GM12873 (cell line): ENCODE results near the gene ZNF555.

Experiments
- TF ChIP-seq, protein P1 (sequence below): IDR thresholded peaks from 2 replicates; pipeline ENCODE4 v1.5.1; 2012; ENCODE audit warnings: low read depth, mild to moderate bottlenecking, moderate library complexity, low read length, control low read depth; ENCODE audit not compliant: insufficient read depth; ENCODE audit errors: missing control alignments

ZNF555 gene

DNA sequence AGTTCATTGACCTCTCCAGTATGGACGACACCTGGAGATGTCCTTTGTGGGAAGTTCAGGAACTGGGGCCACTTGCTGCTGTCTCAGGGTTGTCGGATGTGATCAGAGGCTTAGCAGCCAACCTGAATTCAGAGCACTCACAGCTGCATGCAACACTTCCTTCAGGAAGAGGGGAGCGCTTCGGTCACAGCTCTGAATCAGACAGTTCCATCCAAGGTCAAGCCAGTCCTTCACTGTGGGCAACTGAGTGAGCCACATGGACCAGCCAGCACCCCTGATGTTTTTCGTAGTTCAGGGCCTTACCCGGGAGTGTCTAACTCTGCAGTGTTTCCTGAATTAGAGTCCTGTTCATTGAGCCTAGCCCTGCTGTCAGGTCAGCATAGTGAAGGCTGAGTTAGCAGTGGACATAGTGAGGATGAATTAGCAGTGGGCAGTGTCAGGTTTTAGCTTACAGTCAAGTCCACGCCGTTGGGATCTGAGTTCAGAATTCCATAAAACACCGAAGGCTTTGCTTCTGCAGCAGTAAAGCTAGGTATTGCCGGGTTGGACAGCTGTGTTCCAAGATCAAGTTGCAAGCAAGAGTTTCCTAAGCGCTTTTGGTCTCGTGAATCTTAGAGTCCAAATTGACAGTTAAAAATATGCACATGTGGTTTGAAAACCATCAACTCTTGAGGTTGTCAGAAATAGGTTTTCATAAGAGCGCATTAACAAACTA is 5.1 kb downstream of the ZNF555 start:
- TF ChIP-seq, protein P1, sequence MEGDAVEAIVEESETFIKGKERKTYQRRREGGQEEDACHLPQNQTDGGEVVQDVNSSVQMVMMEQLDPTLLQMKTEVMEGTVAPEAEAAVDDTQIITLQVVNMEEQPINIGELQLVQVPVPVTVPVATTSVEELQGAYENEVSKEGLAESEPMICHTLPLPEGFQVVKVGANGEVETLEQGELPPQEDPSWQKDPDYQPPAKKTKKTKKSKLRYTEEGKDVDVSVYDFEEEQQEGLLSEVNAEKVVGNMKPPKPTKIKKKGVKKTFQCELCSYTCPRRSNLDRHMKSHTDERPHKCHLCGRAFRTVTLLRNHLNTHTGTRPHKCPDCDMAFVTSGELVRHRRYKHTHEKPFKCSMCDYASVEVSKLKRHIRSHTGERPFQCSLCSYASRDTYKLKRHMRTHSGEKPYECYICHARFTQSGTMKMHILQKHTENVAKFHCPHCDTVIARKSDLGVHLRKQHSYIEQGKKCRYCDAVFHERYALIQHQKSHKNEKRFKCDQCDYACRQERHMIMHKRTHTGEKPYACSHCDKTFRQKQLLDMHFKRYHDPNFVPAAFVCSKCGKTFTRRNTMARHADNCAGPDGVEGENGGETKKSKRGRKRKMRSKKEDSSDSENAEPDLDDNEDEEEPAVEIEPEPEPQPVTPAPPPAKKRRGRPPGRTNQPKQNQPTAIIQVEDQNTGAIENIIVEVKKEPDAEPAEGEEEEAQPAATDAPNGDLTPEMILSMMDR, result no peak

DNA sequence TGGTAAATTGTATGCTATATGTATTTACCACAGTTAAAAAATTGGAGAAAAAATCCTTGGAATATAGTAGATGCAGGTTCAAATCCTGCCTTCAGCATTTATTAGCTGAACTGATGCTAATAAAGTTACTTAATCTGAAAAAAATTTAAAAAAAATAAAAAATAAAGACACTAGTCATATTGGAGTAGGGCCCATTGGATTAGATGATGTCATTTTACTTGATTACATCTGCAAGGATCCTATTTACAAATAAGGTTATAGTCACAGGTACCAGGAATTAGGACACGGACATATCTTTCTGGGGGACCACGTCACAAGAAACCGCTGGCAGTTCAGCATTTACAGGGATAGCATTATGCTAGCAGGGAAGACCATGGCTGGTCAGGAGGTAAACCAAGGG is 6.2 kb downstream of the ZNF555 start:
- TF ChIP-seq, protein P1, result no peak

DNA sequence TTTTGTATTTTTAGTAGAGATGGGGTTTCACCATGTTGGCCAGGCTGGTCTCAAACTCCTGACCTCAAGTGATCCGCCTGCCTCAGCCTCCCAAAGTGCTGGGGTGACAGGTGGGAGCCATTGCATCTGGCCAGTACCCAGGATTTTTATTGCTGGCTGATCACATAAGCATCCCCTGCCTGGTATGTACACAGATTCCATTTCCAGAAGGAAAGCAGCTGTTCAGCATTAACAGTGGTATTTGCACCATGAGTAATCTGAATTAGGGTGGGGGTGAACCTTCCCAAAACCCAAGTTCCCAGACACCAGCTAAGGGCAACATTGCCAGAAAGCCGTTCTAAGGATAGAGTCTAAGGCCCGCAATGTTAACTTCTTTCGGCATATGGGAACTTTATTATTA is 7.3 kb downstream of the ZNF555 start:
- TF ChIP-seq, protein P1, result no peak

DNA sequence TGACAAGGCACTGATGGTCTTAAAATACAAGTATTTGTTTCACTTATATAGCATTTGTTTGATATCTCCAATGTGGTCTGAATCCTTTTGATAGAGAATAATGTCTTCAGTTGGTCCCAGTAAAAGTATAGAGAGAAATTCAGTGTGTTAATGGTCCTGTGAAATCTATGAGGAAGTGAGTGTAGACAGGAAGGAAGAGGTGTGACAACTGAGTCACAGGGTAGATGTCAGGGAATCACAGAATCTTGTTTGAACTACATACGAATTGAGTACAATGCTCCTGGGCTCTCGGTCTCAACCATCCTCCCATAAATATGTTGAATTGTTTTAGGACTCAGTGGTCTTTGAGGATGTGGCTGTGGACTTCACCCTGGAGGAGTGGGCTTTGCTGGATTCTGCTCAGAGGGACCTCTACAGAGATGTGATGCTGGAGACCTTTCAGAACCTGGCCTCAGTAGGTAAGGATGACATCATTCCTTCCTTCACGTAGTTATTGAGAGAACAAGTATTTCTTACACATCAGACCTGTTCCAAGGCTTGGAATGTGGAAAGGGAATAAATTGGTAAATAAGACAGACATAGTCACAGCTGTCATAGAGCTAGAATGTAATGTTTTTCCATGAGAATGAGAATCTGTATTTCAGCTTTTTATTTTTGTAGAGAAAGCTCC is 9.1 kb downstream of the ZNF555 start:
- TF ChIP-seq, protein P1, result no peak

DNA sequence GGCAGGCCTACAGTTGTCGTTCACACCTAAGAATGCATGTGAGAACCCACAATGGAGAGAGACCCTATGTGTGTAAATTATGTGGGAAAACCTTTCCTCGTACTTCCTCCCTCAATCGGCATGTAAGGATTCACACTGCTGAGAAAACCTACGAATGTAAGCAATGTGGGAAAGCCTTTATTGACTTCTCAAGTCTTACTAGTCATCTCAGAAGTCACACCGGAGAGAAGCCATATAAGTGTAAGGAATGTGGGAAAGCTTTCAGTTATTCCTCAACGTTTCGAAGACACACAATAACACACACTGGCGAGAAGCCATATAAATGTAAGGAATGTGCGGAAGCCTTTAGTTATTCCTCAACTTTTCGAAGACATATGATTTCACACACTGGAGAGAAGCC is 11.3 kb downstream of the ZNF555 start:
- TF ChIP-seq, protein P1, result no peak

DNA sequence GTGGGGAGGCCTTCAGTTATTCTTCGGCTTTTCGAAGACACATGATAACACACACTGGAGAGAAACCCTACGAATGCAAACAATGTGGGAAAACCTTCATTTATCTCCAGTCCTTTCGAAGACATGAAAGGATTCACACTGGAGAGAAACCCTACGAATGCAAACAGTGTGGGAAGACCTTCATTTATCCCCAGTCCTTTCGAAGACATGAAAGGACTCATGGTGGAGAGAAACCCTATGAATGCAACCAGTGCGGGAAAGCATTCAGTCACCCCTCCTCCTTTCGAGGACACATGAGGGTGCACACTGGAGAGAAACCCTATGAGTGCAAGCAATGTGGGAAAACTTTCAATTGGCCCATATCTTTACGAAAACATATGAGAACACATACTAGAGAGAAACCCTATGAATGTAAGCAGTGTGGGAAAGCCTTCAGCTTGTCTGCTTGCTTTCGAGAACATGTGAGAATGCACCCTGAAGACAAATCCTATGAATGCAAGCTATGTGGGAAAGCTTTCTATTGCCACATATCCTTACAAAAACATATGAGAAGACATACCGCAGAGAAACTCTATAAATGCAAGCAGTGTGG is 11.8 kb downstream of the ZNF555 start:
- TF ChIP-seq, protein P1, result no peak

DNA sequence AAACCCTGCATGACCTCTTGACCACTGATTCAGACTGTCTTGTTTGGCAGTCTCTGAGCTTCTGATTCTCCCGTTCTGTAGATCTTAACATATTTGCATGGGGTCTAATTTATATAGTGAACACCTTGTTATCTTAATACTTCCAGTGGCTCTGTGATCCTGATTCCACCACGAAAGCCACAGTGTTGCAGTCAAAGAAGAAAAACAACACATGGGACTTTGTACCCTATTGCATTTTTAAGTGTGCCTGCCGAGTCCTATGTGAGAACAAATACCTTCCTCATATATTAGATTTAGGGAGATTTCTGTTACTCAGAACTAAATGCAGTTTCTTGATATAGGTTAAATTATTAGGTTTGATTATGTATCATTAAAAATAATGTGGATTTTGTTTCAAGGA is 13.6 kb downstream of the ZNF555 start:
- TF ChIP-seq, protein P1, result no peak
